Muscle layer of duodenum (tissue), 2 donors: ENCODE results near the gene IL1RAPL2.
"Not testable (repeated sequence)": the region's sequence is repeated elsewhere in the genome, so short reads cannot be mapped to it uniquely, and the experiment has no call there.

Experiments used
- H3K27ac ChIP-seq: one replicate; pipeline ENCODE4 v1.7.0; 2013; ENCODE audit warnings: mild to moderate bottlenecking, low read length
- H3K27me3 ChIP-seq: one replicate; pipeline ENCODE4 v1.7.0; 2013; ENCODE audit warnings: low read depth, mild to moderate bottlenecking, control low read depth, low read length
- H3K36me3 ChIP-seq, 2 donors: one replicate each; pipeline ENCODE4 v1.7.0; 2013; ENCODE audit warnings: low read length in 2 of 2, control low read depth in 1 of 2, mild to moderate bottlenecking in 1 of 2; ENCODE audit not compliant: insufficient read depth in 2 of 2, control insufficient read depth in 1 of 2
- H3K4me1 ChIP-seq, 2 donors: one replicate each; pipeline ENCODE4 v1.7.0; 2013; ENCODE audit warnings: low read length in 2 of 2, mild to moderate bottlenecking in 2 of 2, control low read depth in 1 of 2, moderate library complexity in 1 of 2; ENCODE audit not compliant: insufficient read depth in 2 of 2, control insufficient read depth in 1 of 2
- H3K4me3 ChIP-seq, 2 donors: one replicate each; pipeline ENCODE4 v1.7.0; 2013; ENCODE audit warnings: low read length in 2 of 2, low read depth in 1 of 2, mild to moderate bottlenecking in 1 of 2
- H3K9me3 ChIP-seq, 2 donors: one replicate each; pipeline ENCODE4 v1.7.0; 2013; ENCODE audit warnings: low read length in 2 of 2, control low read depth in 1 of 2, mild to moderate bottlenecking in 1 of 2; ENCODE audit not compliant: control insufficient read depth in 1 of 2
- donor health status: healthy.

Gene IL1RAPL2

GRCh38 chrX:105115596-105116320 lies 549.8 kb downstream of the IL1RAPL2 start:
- not testable (repeated sequence) for H3K9me3 ChIP-seq, H3K27me3 ChIP-seq, H3K4me1 ChIP-seq, H3K4me3 ChIP-seq, H3K36me3 ChIP-seq, H3K27ac ChIP-seq

- Histone ChIP-seq H3K36me3 (no peaks in the 10 kb centered on the region), H3K4me3 (no peak overlapping the region), H3K27ac (no peak overlapping the region), H3K27me3 (no peaks in the 10 kb centered on the region), H3K9me3 (no peaks in the 10 kb centered on the region), H3K4me1 (no peaks in the 10 kb centered on the region)
These were observed 550.5 kb downstream of the IL1RAPL2 start for GRCh38 chrX:105116486-105116885.

GRCh38 chrX:105117621-105118020 lies 551.6 kb downstream of the IL1RAPL2 start:
- H3K27me3 ChIP-seq, result no peaks in the 10 kb centered on the region
- no peak overlapping the region for H3K4me3 ChIP-seq
- no peaks in the 10 kb centered on the region for H3K4me1 ChIP-seq
- no peaks in the 10 kb centered on the region for H3K36me3 ChIP-seq
- no peaks in the 10 kb centered on the region for H3K9me3 ChIP-seq
- no peak overlapping the region for H3K27ac ChIP-seq

- Histone ChIP-seq H3K36me3 (no peaks in the 10 kb centered on the region), H3K27ac (no peak overlapping the region), H3K27me3 (no peaks in the 10 kb centered on the region), H3K4me1 (no peaks in the 10 kb centered on the region), H3K4me3 (no peak overlapping the region), H3K9me3 (no peaks in the 10 kb centered on the region)
These were observed 554.5 kb downstream of the IL1RAPL2 start for GRCh38 chrX:105120463-105120862.

- Histone ChIP-seq H3K27me3 (no peaks in the 10 kb centered on the region), H3K9me3 (no peaks in the 10 kb centered on the region), H3K4me3 (no peak overlapping the region), H3K36me3 (no peaks in the 10 kb centered on the region), H3K4me1 (no peaks in the 10 kb centered on the region), H3K27ac (no peak overlapping the region)
These were observed 555.2 kb downstream of the IL1RAPL2 start for GRCh38 chrX:105121186-105121585.

GRCh38 chrX:105126201-105126600 lies 560.2 kb downstream of the IL1RAPL2 start:
- no peaks in the 10 kb centered on the region for H3K9me3 ChIP-seq
- no peak overlapping the region for H3K27ac ChIP-seq
- no peaks in the 10 kb centered on the region for H3K36me3 ChIP-seq
- no peaks in the 10 kb centered on the region for H3K4me1 ChIP-seq
- H3K27me3 ChIP-seq, result no peaks in the 10 kb centered on the region
- no peak overlapping the region for H3K4me3 ChIP-seq

DNA sequence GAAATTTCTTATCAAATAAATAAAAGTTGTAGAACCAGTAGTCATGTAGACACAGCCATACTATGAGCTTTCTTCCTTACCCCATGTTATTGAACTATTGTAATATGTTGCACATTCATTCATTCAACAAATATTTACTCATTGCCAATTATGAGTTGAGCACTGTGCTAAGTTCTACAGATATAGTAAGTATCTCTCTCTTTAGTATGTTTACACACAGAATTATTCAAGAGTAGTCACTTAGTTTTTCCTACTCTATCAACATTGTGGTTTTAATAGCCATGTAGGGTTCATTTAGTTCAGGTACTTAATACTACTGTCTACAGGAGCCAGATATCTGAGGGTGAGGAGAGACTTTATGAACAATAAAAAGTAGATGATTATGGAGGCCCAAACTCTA lies 568.3 kb downstream of the IL1RAPL2 start:
- Histone ChIP-seq H3K27ac (no peak overlapping the region), H3K9me3 (no peaks in the 10 kb centered on the region), H3K36me3 (no peaks in the 10 kb centered on the region), H3K4me1 (no peaks in the 10 kb centered on the region), H3K4me3 (no peak overlapping the region), H3K27me3 (no peaks in the 10 kb centered on the region)

DNA sequence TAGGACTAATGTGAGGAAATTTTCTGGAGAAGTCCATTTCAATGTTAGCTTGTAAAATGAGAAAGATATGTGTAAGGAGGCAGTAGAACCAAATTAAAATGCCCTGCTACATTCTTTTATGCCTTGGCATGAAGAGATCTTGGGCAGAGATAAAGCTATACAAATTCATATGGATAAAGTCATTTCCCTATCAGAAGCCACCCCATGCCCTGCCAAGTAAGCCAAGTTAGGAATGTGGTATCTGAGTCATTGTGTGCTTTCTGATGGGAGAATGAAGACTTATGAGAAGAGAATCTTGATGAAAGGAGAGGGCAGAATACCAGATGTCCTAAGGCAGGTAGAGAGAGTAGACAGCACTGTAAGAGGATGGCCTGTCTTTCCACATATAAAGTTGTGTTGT lies 570.8 kb downstream of the IL1RAPL2 start:
- Histone ChIP-seq H3K36me3 (no peaks in the 10 kb centered on the region), H3K4me3 (no peak overlapping the region), H3K9me3 (no peaks in the 10 kb centered on the region), H3K4me1 (no peaks in the 10 kb centered on the region), H3K27ac (no peak overlapping the region), H3K27me3 (no peaks in the 10 kb centered on the region)

GRCh38 chrX:105150036-105150435 lies 584.0 kb downstream of the IL1RAPL2 start:
- H3K27me3 ChIP-seq, result no peaks in the 10 kb centered on the region

GRCh38 chrX:105150557-105150956 lies 584.6 kb downstream of the IL1RAPL2 start:
- Histone ChIP-seq H3K27me3 (no peaks in the 10 kb centered on the region), H3K9me3 (no peaks in the 10 kb centered on the region), H3K4me3 (no peak overlapping the region), H3K4me1 (no peaks in the 10 kb centered on the region), H3K36me3 (no peaks in the 10 kb centered on the region), H3K27ac (no peak overlapping the region)

More at GRCh38 chrX:105150036-105150435, 584.0 kb downstream of the IL1RAPL2 start:
- H3K9me3 ChIP-seq, result no peaks in the 10 kb centered on the region
- no peak overlapping the region for H3K4me3 ChIP-seq
- no peaks in the 10 kb centered on the region for H3K36me3 ChIP-seq
- no peak overlapping the region for H3K27ac ChIP-seq
- no peaks in the 10 kb centered on the region for H3K4me1 ChIP-seq

DNA sequence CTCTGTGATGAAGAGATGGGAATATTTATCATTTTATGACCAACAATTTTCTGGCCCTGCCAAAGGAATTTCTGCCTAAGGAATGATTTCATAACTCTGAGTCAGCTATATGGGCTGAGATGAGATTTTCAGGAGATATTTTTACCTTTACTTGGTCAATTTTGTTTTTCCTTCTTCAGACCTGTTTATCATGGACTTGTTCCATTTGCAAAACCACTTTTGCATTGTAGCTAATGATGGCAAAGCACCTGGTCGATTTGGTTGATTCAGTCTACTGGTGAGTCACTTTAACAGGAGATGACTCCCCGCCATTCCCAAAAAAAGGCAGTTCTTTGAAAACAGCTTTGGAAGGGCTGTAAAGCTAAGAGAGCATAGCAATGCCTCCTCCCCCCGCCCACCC lies 601.2 kb downstream of the IL1RAPL2 start:
- no peaks in the 10 kb centered on the region for H3K36me3 ChIP-seq
- no peak overlapping the region for H3K4me3 ChIP-seq
- no peaks in the 10 kb centered on the region for H3K4me1 ChIP-seq
- no peaks in the 10 kb centered on the region for H3K9me3 ChIP-seq
- H3K27ac ChIP-seq, result no peak overlapping the region
- no peaks in the 10 kb centered on the region for H3K27me3 ChIP-seq

DNA sequence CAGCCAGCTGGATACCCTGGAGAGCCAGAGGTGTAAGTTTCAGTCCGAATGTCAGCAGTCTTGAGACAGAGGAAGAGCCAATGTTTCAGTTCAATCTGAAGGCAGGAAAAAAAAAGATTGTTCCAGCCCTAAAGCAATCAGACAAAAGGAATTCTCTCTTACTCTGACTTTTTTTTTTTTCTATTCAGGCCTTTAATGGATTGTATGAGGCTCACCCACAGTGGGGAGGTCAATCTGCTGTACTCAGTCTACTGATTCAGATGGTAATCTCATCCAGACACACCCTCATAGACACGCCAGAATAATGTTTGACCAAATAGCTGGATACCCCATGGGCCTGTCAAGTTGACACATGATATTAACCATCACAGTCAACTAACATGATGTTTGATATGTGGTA lies 602.6 kb downstream of the IL1RAPL2 start:
- Histone ChIP-seq H3K36me3 (no peaks in the 10 kb centered on the region), H3K9me3 (no peaks in the 10 kb centered on the region), H3K27me3 (no peaks in the 10 kb centered on the region), H3K4me1 (no peaks in the 10 kb centered on the region), H3K27ac (no peak overlapping the region), H3K4me3 (no peak overlapping the region)
